Omental fat pad (tissue), 4 donors: ENCODE results near the gene ZNF45. TPM values are rescaled to one million over a fixed set of nuclear protein-coding genes. Genes with fewer than 3 reads are reported as not detected.

Experiments used
- ATAC-seq: fragments of 150-250 bp; one replicate; pipeline ENCODE4 v1.9.1; 2016; ENCODE audit warnings: mild to moderate bottlenecking, moderate library complexity; ENCODE audit not compliant: low FRiP score
- DNase-seq: peaks from one replicate; pipeline ENCODE4 v3.0.0-alpha.2; 2019; ENCODE audit warnings: low spot score
- CTCF ChIP-seq, 3 donors: fragments of 450-650 bp; IDR thresholded peaks; one replicate each; pipeline ENCODE4 v1.5.1; 2016 to 2017; ENCODE audit warnings: antibody characterized with exemption in 3 of 3, mild to moderate bottlenecking in 3 of 3, moderate library complexity in 2 of 3
- total RNA-seq, 4 donors: library from RNA; depleted of rRNA; stranded (reverse); fragments of >200 nt; gene quantifications; one replicate each; pipeline ENCODE4 v1.1.0, GENCODE V29; 2016

Gene ZNF45
- total RNA-seq, 4 donors from 2014 or later: 5.4 to 17.2 (median 12.3) TPM

- ATAC-seq: no peak
- TF ChIP-seq CTCF (IDR thresholded peaks at IDR 0.05): no peak
- no peak for DNase-seq
Measured at GRCh38 chr19:43939557-43940260, 4.6 kb upstream of the ZNF45 start.

- no peak for TF ChIP-seq CTCF (IDR thresholded peaks at IDR 0.05)
- no peak for DNase-seq
- no peak for ATAC-seq
Measured at GRCh38 chr19:43936188-43936587, 1.1 kb upstream of the ZNF45 start.

- TF ChIP-seq CTCF (IDR thresholded peaks at IDR 0.05): no peak
- ATAC-seq (no peak), DNase-seq (no peak)
Measured at GRCh38 chr19:43934055-43934984, 762 bp downstream of the ZNF45 start.

- TF ChIP-seq CTCF (IDR thresholded peaks at IDR 0.05): no peak
- no peak for DNase-seq
- no peak for ATAC-seq
Measured at GRCh38 chr19:43928820-43929219, 6.3 kb downstream of the ZNF45 start.

GRCh38 chr19:43923875-43924274, 11.2 kb downstream of the ZNF45 start:
- TF ChIP-seq CTCF (IDR thresholded peaks at IDR 0.05): no peak
- DNase-seq (no peak), ATAC-seq (no peak)

GRCh38 chr19:43914051-43914450, 21.0 kb downstream of the ZNF45 start:
- ATAC-seq (no peak), DNase-seq (no peak)
- no peak for TF ChIP-seq CTCF (IDR thresholded peaks at IDR 0.05)
